ENCODE data around the gene RNFT2.

The RNFT2 gene

GRCh38 chr12:116744766-116745165, 6.7 kb downstream of the RNFT2 start:
- no peaks in the 10 kb centered on the region for H3K9me3 ChIP-seq (ENCODE audit: control insufficient read depth, insufficient read depth, low read depth, low read length)
- TF ChIP-seq, protein P1, sequence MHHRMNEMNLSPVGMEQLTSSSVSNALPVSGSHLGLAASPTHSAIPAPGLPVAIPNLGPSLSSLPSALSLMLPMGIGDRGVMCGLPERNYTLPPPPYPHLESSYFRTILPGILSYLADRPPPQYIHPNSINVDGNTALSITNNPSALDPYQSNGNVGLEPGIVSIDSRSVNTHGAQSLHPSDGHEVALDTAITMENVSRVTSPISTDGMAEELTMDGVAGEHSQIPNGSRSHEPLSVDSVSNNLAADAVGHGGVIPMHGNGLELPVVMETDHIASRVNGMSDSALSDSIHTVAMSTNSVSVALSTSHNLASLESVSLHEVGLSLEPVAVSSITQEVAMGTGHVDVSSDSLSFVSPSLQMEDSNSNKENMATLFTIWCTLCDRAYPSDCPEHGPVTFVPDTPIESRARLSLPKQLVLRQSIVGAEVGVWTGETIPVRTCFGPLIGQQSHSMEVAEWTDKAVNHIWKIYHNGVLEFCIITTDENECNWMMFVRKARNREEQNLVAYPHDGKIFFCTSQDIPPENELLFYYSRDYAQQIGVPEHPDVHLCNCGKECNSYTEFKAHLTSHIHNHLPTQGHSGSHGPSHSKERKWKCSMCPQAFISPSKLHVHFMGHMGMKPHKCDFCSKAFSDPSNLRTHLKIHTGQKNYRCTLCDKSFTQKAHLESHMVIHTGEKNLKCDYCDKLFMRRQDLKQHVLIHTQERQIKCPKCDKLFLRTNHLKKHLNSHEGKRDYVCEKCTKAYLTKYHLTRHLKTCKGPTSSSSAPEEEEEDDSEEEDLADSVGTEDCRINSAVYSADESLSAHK (tag by site-specific recombination; IDR thresholded peaks at IDR 0.05) = no peak
- TF ChIP-seq ZFP37 (tag by site-specific recombination; IDR thresholded peaks at IDR 0.05) (no peak), ZNF843 (tag by site-specific recombination; IDR thresholded peaks at IDR 0.05) (no peak), YY2 (tag by site-specific recombination; IDR thresholded peaks at IDR 0.05) (no peak), ZBTB1 (tag by site-specific recombination; IDR thresholded peaks at IDR 0.05) (no peak), WT1 (tag by site-specific recombination; IDR thresholded peaks at IDR 0.05) (no peak), ZNF449 (tag by site-specific recombination; IDR thresholded peaks at IDR 0.05) (no peak), ZBTB7A (tag by site-specific recombination; IDR thresholded peaks at IDR 0.05; ENCODE audit: low read depth) (no peak), ZNF624 (tag by site-specific recombination; IDR thresholded peaks at IDR 0.05) (no peak), ZNF830 (tag by site-specific recombination; IDR thresholded peaks at IDR 0.05; ENCODE audit: low read depth) (no peak), ZNF701 (tag by site-specific recombination; IDR thresholded peaks at IDR 0.05) (no peak), ZNF394 (tag by site-specific recombination; IDR thresholded peaks at IDR 0.05; ENCODE audit: borderline replicate concordance) (no peak)
- TF ChIP-seq, protein P2, sequence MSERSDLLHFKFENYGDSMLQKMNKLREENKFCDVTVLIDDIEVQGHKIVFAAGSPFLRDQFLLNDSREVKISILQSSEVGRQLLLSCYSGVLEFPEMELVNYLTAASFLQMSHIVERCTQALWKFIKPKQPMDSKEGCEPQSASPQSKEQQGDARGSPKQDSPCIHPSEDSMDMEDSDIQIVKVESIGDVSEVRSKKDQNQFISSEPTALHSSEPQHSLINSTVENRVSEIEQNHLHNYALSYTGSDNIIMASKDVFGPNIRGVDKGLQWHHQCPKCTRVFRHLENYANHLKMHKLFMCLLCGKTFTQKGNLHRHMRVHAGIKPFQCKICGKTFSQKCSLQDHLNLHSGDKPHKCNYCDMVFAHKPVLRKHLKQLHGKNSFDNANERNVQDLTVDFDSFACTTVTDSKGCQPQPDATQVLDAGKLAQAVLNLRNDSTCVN (tag by site-specific recombination; optimal IDR thresholded peaks at IDR 0.05) = no peak
- peaks cover 18 to 37% of the 10 kb centered on the region in 2 experiments for H3K36me3 ChIP-seq (ENCODE audit: control insufficient read depth in 2 of 2, insufficient read depth in 1 of 2, low read length in 2 of 2)
- no peaks in the 10 kb centered on the region for H3K4me1 ChIP-seq (ENCODE audit: control insufficient read depth, insufficient read depth, low read length)
- POLR2A ChIA-PET = no interaction called here
- H3K4me3 ChIP-seq (ENCODE audit: low read depth, low read length) = no peak overlapping the region
- H3K27ac ChIP-seq (ENCODE audit: extremely low read depth, low read depth, low read length) = no peak overlapping the region
- CTCF ChIA-PET = interaction anchor here (1.0 kb wide), 1 partner anchor 16 kb away, joined by 4 read pairs; no protein-coding TSS in a partner anchor

DNA sequence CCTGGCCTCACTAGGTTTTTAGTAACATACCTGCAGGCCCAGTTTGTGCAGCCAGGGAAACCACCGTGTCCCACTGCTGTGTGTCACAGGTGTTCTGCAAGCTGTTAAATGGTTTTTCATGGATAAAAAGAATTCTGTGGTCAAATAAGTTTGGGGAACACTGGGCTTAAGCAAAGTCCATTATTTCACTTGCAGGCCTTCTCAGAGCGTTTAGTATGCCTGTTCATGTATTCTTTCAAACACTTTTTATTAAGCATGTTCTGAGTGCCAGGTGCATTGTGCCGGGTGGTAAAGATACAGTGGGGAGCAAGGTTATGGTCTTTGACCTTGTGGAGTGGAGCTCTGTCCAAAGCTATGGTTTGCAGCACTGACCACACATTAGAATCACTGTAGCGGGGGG, 7.4 kb downstream of the RNFT2 start:
- CTCF ChIA-PET = interaction anchor here (1.0 kb wide), 1 partner anchor 15 kb away, joined by 4 read pairs; no protein-coding TSS in a partner anchor
- Histone ChIP-seq H3K9me3 (ENCODE audit: control insufficient read depth, insufficient read depth, low read depth, low read length) (no peaks in the 10 kb centered on the region), H3K27ac (ENCODE audit: extremely low read depth, low read depth, low read length) (no peak overlapping the region), H3K4me3 (ENCODE audit: low read depth, low read length) (no peak overlapping the region), H3K4me1 (ENCODE audit: control insufficient read depth, insufficient read depth, low read length) (no peaks in the 10 kb centered on the region), H3K36me3 (ENCODE audit: control insufficient read depth in 2 of 2, insufficient read depth in 1 of 2, low read length in 2 of 2) (peaks cover 18 to 37% of the 10 kb centered on the region in 2 experiments)
- POLR2A ChIA-PET = no interaction called here
- TF ChIP-seq ZNF169 (tag by site-specific recombination; IDR thresholded peaks at IDR 0.05) = no peak
- TF ChIP-seq ZNF48 (tag by site-specific recombination; IDR thresholded peaks at IDR 0.05) = no peak
- TF ChIP-seq ZFHX2 (tag by site-specific recombination; conservative IDR thresholded peaks at IDR 0.05) = no peak
- TF ChIP-seq GLI2 (tag by site-specific recombination; IDR thresholded peaks at IDR 0.05; ENCODE audit: borderline replicate concordance, low read depth) = no peak
- peak; percentile 91 for TF ChIP-seq ZNF239 (tag by site-specific recombination; IDR thresholded peaks at IDR 0.05)

DNA sequence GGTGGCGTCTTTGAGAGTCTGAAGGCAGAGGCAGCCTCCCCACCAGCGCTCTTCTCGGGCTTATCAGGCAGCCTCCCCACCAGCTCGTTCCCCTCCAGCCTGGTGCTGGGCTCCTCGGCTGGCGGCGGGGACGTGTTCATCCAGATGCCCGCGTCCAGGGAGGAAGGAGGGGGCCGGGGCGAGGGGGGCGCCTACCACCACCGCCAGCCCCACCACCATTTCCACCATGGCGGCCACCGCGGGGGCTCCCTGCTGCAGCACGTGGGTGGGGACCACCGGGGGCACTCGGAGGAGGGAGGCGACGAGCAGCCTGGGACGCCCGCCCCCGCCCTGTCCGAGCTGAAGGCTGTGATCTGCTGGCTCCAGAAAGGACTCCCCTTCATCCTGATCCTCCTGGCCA, 11.8 kb downstream of the RNFT2 start:
- Histone ChIP-seq H3K9me3 (ENCODE audit: control insufficient read depth, insufficient read depth, low read depth, low read length) (no peaks in the 10 kb centered on the region), H3K36me3 (ENCODE audit: control insufficient read depth in 2 of 2, insufficient read depth in 1 of 2, low read length in 2 of 2) (peaks cover 0 to 21% of the 10 kb centered on the region in 2 experiments; a peak in 2 of 3 replicates), H3K4me3 (ENCODE audit: low read depth, low read length) (no peak overlapping the region), H3K4me1 (ENCODE audit: control insufficient read depth, insufficient read depth, low read length) (no peaks in the 10 kb centered on the region), H3K27ac (ENCODE audit: extremely low read depth, low read depth, low read length) (no peak overlapping the region)
- TF ChIP-seq ZNF362 (tag by site-specific recombination; IDR thresholded peaks at IDR 0.05) (no peak), GLIS2 (tag by site-specific recombination; IDR thresholded peaks at IDR 0.05) (0 out of 2 replicates have a peak, but pooled peaks have one; percentile 13), BCL11A (tag by site-specific recombination; IDR thresholded peaks at IDR 0.05; ENCODE audit: low read depth) (no peak), ZFP41 (tag by site-specific recombination; IDR thresholded peaks at IDR 0.05; ENCODE audit: borderline replicate concordance) (no peak), ZNF274 (IDR thresholded peaks at IDR 0.05; ENCODE audit: low read length) (no peak), ZNF274 (tag by site-specific recombination; IDR thresholded peaks at IDR 0.05; ENCODE audit: borderline replicate concordance) (no peak), ZNF292 (tag by site-specific recombination; IDR thresholded peaks at IDR 0.05; ENCODE audit: borderline replicate concordance, low read depth) (no peak), ZNF585B (tag by site-specific recombination; IDR thresholded peaks at IDR 0.05) (no peak)
- ChIA-PET POLR2A (no interaction called here), CTCF (interaction anchor here (1.4 kb wide), 1 partner anchor 46 kb away, joined by 4 read pairs; no protein-coding TSS in a partner anchor)
